GM12878 (cell line): ENCODE measurements around the gene RIN1. TPM values are rescaled to one million over a fixed set of nuclear protein-coding genes. Genes with fewer than 3 reads are reported as not detected.

Experiments
- ASH2L ChIP-seq: fragments of 300-600, 200-600 bp; sonication (generic); IDR thresholded peaks from 2 replicates; pipeline ENCODE4 v1.6.1; 2017; ENCODE audit warnings: low read depth, mild to moderate bottlenecking, borderline replicate concordance
- CHD2 ChIP-seq: IDR thresholded peaks from 2 replicates; pipeline ENCODE4 v1.6.1; 2011; ENCODE audit warnings: low read depth, low read length, improper control_type of control experiment, borderline replicate concordance
- EED ChIP-seq: sonication (generic); IDR thresholded peaks from 2 replicates; pipeline ENCODE4 v1.6.1; 2016; ENCODE audit warnings: antibody characterized with exemption, low read depth
- FOXM1 ChIP-seq: IDR thresholded peaks from 2 replicates; pipeline ENCODE4 v1.6.1; 2012; ENCODE audit warnings: low read depth, mild to moderate bottlenecking, inconsistent platforms, low read length, moderate library complexity
- JUND ChIP-seq: IDR thresholded peaks from 2 replicates; pipeline ENCODE4 v1.6.1; 2012; ENCODE audit warnings: low read depth, mild to moderate bottlenecking, low read length, improper control_type of control experiment, moderate library complexity
- MTA3 ChIP-seq: IDR thresholded peaks from 2 replicates; pipeline ENCODE4 v1.6.1; 2012; ENCODE audit warnings: low read length, inconsistent platforms, borderline replicate concordance
- NR2C1 ChIP-seq: fragments of 450-650 bp; IDR thresholded peaks from 2 replicates; pipeline ENCODE4 v1.6.1; 2017; ENCODE audit warnings: antibody characterized with exemption, mild to moderate bottlenecking, moderate library complexity
- POU2F2 ChIP-seq: IDR thresholded peaks from 3 replicates; pipeline ENCODE4 v1.6.1; 2011; ENCODE audit warnings: low read depth, mild to moderate bottlenecking, low read length, borderline replicate concordance
- RBBP5 ChIP-seq: fragments of 200-600 bp; sonication (generic); conservative IDR thresholded peaks from 2 replicates; pipeline ENCODE4 v1.6.1; 2016
- RELA ChIP-seq: fragments of 450-650 bp; IDR thresholded peaks from 2 replicates; pipeline ENCODE4 v1.8.0; 2014; ENCODE audit warnings: borderline replicate concordance; ENCODE audit not compliant: partially characterized antibody
- SIN3A ChIP-seq: IDR thresholded peaks from 2 replicates; pipeline ENCODE4 v1.6.1; 2012; ENCODE audit warnings: low read depth, low read length, improper control_type of control experiment
- SMARCA5 ChIP-seq: fragments of 450-650 bp; IDR thresholded peaks from 2 replicates; pipeline ENCODE4 v1.6.1; 2017; ENCODE audit warnings: mild to moderate bottlenecking
- SREBF1 ChIP-seq: IDR thresholded peaks from 2 replicates; pipeline ENCODE4 v1.6.1; 2012; ENCODE audit warnings: mild to moderate bottlenecking, low read length
- TAF1 ChIP-seq: IDR thresholded peaks from 2 replicates; pipeline ENCODE4 v1.6.1; 2011; ENCODE audit warnings: mild to moderate bottlenecking, low read depth, low read length, borderline replicate concordance
- TARDBP ChIP-seq: IDR thresholded peaks from 2 replicates; pipeline ENCODE4 v1.6.1; 2016; ENCODE audit warnings: borderline replicate concordance
- TCF12 ChIP-seq: IDR thresholded peaks from 2 replicates; pipeline ENCODE4 v1.6.1; 2011; ENCODE audit warnings: low read depth, mild to moderate bottlenecking, low read length
- TCF3 ChIP-seq: IDR thresholded peaks from 2 replicates; pipeline ENCODE4 v1.6.1; 2012; ENCODE audit warnings: low read depth, mild to moderate bottlenecking, low read length, borderline replicate concordance; ENCODE audit not compliant: insufficient read depth
- YY1 ChIP-seq: IDR thresholded peaks from 2 replicates; pipeline ENCODE4 v1.6.1; 2011; ENCODE audit warnings: low read depth, mild to moderate bottlenecking, low read length
- ZNF207 ChIP-seq: fragments of 450-650 bp; IDR thresholded peaks from 2 replicates; pipeline ENCODE4 v1.6.1; 2014; ENCODE audit warnings: antibody characterized with exemption, mild to moderate bottlenecking, borderline replicate concordance
- ZSCAN29 ChIP-seq: fragments of 450-650 bp; IDR thresholded peaks from 2 replicates; pipeline ENCODE4 v1.6.1; 2017; ENCODE audit warnings: mild to moderate bottlenecking, moderate library complexity
- polyA plus RNA-seq, 11 experiments: library from polyadenylated mRNA; depleted of rRNA in 4 of 11; unstranded in 6 of 11; stranded (reverse) in 5 of 11; fragments of >200 nt; fragmentation: Nextera tagmentation in 4 of 11; fragmentation: Illumina TruSeq in 1 of 11; extraction: Ambion mirVana in 4 of 11; extraction: Trizol in 1 of 11; gene quantifications; 1 replicate in 1 of 11; 2 replicates in 10 of 11; pipeline versions ENCODE4 v1.2.1 to v1.2.3, GENCODE V29; 2011 to 2016; ENCODE audit warnings: inconsistent platforms in 2 of 11, missing spikeins in 2 of 11, low read depth in 1 of 11
- total RNA-seq, 4 experiments: library from RNA; depleted of rRNA in 3 of 4; stranded (reverse); fragments of >200 nt in 3 of 4; fragmentation: Illumina TruSeq in 1 of 4; extraction: Trizol in 1 of 4; gene quantifications; 2 replicates each; pipeline versions ENCODE4 v1.2.1 to v1.2.3, GENCODE V29; 2013 to 2021
- TF ChIP-seq, protein P1 (sequence below): IDR thresholded peaks from 2 replicates; pipeline ENCODE4 v1.6.1; 2012; ENCODE audit warnings: low read depth, low read length, improper control_type of control experiment
- TF ChIP-seq, protein P2 (sequence below): fragments of 450-650 bp; IDR thresholded peaks from 2 replicates; pipeline ENCODE4 v1.6.1; 2017; ENCODE audit warnings: mild to moderate bottlenecking, moderate library complexity
- TF ChIP-seq, protein P3 (sequence below): fragments of 450-650 bp; IDR thresholded peaks from 2 replicates; pipeline ENCODE4 v1.6.1; 2017; ENCODE audit warnings: antibody characterized with exemption, mild to moderate bottlenecking, moderate library complexity

The RIN1 gene
- total and polyA plus RNA-seq, 10 of the 15 experiments (the other 5 are each of a cell fraction or from before 2014, with no cell fraction given) = 0.04 to 0.69 (median 0.22) TPM; not detected in 1

DNA sequence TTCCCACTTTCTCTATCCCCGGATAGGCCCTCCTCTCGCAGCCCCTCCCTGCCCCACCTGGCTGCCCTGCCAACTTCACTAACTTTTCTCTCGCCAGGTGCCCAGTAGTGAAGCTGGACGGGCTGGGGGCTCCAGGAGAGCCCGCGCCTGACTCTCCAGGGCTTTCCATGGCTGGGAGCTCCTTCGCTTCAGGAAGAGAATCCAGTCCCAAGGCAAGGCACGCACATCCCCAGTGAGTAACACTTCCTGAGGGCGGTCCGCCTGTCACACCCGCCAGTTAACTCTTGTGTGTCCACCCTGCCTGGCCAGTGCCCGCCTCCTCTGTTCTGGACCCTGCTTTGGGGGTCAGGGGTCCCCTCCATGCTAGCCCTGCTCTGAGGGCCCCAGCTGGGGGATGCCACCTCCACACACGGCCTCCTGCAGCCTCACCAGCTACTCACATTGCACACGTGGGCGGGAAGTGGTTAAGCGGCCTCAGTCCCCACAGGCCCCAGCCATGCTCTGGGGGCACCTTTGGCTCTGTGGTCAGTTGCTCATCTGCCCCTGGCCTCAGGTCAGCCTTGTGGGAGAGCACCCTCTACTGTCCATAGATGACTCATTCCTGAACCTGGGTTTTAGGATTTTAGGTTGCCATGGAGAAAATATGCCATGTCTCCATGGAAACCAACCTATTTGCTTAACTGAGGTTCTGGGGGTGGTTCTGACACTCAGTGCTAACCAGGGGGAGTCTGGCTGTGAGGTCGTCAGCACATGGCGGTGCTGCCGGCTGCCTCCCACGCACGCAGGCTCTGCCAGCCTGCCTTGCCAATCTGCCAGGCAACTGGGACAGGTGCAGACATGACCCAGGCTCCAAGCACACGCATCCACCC, at the start of gene RIN1 (continued):
- TF ChIP-seq SMARCA5 (0 out of 2 replicates have a peak, but pooled peaks have one; percentile 37), POU2F2 (peak; percentile 28; the same call in 1 of the 3 replicates), RELA (peak; percentile 16), NR2C1 (no peak; the same call in 1 of the 2 replicates), SREBF1 (no peak), TCF3 (0 out of 2 replicates have a peak, but pooled peaks have one; percentile 2), ZSCAN29 (no peak), TAF1 (no peak), ZNF207 (peak; percentile 66; the same call in 1 of the 2 replicates), JUND (peak; percentile 50; the same call in 1 of the 2 replicates), ASH2L (no peak), CHD2 (no peak), TCF12 (peak; percentile 65; the same call in 1 of the 2 replicates), TARDBP (no peak), SIN3A (0 out of 2 replicates have a peak, but pooled peaks have one; percentile 32), FOXM1 (peak; percentile 45; the same call in 1 of the 2 replicates), EED (peak; percentile 35; the same call in 1 of the 2 replicates), YY1 (0 out of 2 replicates have a peak, but pooled peaks have one; percentile 7), RBBP5 (no peak), MTA3 (no peak)
- TF ChIP-seq, protein P1, sequence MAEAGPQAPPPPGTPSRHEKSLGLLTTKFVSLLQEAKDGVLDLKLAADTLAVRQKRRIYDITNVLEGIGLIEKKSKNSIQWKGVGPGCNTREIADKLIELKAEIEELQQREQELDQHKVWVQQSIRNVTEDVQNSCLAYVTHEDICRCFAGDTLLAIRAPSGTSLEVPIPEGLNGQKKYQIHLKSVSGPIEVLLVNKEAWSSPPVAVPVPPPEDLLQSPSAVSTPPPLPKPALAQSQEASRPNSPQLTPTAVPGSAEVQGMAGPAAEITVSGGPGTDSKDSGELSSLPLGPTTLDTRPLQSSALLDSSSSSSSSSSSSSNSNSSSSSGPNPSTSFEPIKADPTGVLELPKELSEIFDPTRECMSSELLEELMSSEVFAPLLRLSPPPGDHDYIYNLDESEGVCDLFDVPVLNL = no peak
- TF ChIP-seq, protein P2, sequence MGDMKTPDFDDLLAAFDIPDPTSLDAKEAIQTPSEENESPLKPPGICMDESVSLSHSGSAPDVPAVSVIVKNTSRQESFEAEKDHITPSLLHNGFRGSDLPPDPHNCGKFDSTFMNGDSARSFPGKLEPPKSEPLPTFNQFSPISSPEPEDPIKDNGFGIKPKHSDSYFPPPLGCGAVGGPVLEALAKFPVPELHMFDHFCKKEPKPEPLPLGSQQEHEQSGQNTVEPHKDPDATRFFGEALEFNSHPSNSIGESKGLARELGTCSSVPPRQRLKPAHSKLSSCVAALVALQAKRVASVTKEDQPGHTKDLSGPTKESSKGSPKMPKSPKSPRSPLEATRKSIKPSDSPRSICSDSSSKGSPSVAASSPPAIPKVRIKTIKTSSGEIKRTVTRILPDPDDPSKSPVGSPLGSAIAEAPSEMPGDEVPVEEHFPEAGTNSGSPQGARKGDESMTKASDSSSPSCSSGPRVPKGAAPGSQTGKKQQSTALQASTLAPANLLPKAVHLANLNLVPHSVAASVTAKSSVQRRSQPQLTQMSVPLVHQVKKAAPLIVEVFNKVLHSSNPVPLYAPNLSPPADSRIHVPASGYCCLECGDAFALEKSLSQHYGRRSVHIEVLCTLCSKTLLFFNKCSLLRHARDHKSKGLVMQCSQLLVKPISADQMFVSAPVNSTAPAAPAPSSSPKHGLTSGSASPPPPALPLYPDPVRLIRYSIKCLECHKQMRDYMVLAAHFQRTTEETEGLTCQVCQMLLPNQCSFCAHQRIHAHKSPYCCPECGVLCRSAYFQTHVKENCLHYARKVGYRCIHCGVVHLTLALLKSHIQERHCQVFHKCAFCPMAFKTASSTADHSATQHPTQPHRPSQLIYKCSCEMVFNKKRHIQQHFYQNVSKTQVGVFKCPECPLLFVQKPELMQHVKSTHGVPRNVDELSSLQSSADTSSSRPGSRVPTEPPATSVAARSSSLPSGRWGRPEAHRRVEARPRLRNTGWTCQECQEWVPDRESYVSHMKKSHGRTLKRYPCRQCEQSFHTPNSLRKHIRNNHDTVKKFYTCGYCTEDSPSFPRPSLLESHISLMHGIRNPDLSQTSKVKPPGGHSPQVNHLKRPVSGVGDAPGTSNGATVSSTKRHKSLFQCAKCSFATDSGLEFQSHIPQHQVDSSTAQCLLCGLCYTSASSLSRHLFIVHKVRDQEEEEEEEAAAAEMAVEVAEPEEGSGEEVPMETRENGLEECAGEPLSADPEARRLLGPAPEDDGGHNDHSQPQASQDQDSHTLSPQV = no peak
- TF ChIP-seq, protein P3, sequence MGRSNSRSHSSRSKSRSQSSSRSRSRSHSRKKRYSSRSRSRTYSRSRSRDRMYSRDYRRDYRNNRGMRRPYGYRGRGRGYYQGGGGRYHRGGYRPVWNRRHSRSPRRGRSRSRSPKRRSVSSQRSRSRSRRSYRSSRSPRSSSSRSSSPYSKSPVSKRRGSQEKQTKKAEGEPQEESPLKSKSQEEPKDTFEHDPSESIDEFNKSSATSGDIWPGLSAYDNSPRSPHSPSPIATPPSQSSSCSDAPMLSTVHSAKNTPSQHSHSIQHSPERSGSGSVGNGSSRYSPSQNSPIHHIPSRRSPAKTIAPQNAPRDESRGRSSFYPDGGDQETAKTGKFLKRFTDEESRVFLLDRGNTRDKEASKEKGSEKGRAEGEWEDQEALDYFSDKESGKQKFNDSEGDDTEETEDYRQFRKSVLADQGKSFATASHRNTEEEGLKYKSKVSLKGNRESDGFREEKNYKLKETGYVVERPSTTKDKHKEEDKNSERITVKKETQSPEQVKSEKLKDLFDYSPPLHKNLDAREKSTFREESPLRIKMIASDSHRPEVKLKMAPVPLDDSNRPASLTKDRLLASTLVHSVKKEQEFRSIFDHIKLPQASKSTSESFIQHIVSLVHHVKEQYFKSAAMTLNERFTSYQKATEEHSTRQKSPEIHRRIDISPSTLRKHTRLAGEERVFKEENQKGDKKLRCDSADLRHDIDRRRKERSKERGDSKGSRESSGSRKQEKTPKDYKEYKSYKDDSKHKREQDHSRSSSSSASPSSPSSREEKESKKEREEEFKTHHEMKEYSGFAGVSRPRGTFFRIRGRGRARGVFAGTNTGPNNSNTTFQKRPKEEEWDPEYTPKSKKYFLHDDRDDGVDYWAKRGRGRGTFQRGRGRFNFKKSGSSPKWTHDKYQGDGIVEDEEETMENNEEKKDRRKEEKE = no peak
